Stimulated activated CD4-positive, alpha-beta T cell treated with anti-CD3 and anti-CD28 coated beads, Interleukin-4, amount 100 ng/mL, for 1 hour (primary cell): ENCODE results near the gene NUDT4B.
"Not testable (repeated sequence)": the region's sequence is repeated elsewhere in the genome, so short reads cannot be mapped to it uniquely, and the experiment has no call there.

Experiments used
- DNase-seq: peaks from one replicate; pipeline ENCODE4 v3.0.0-alpha.2; 2020

NUDT4B gene

DNA sequence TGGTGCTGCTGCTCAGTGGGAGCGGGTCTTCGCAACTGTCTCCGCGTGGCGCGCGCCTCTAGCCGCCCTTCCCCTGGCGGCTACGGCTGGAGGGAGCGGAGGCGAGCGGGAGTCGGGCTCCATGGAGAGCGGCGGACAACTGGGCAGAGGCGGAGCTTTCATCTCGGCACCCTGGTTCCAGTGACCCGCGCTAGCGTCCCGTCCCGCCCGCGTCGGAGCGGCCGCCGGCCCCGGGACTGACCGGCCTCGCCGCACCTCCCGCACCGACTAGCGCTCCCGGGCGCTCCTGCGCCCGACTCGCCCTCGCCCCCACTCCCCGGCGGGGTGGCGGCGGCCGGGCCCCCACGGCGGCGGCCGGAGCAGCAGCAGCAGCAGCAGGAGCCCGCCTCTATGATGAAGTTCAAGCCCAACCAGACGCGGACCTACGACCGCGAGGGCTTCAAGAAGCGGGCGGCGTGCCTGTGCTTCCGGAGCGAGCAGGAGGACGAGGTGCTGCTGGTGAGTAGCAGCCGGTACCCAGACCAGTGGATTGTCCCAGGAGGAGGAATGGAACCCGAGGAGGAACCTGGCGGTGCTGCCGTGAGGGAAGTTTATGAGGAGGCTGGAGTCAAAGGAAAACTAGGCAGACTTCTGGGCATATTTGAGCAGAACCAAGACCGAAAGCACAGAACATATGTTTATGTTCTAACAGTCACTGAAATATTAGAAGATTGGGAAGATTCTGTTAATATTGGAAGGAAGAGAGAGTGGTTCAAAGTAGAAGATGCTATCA is at the start of gene NUDT4B:
NUDT4B (plus strand) TSS at position 212 of the 772 bp plus-strand sequence; CDS start at position 391, 179 bp downstream.
- not testable (repeated sequence) for DNase-seq

DNA sequence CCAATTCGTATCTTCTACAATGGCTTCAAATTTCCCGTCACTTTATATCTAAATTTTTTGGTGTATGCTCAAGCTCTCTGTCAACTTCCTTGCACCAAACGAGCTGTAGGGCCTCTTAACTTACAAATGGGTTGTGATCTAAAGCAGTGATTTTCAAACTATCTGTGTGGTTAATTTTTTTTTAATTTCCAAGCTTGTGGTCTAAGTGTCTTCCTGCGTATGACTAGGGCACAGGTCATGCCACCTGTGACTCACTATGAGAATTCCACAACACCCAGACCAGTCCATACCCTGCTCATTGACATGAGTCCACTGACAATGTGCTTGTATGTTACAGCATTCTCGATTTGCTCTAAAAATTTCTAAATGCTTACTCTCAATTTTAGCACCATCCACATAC is 49.2 kb upstream of the NUDT4B start:
- not testable (repeated sequence) for DNase-seq

DNA sequence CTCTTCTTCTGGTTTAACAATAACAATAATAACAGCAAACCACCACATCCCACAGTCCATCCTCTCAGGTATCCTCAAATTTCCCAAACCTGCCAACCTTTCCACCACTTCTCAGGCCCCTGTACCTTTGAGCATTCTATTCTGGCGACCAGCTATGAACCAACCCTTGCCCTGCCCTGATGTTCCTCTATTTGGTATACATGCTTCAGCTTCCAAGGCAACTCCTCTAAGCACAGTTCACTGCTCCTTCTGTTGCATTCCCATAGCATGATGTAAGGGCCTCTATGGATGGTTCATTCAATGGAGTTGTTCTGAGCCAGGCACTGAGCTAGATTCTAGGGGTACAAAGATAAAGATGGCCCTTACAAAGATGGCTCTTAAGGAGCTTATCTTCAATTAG is 46.3 kb upstream of the NUDT4B start:
- not testable (repeated sequence) for DNase-seq

DNA sequence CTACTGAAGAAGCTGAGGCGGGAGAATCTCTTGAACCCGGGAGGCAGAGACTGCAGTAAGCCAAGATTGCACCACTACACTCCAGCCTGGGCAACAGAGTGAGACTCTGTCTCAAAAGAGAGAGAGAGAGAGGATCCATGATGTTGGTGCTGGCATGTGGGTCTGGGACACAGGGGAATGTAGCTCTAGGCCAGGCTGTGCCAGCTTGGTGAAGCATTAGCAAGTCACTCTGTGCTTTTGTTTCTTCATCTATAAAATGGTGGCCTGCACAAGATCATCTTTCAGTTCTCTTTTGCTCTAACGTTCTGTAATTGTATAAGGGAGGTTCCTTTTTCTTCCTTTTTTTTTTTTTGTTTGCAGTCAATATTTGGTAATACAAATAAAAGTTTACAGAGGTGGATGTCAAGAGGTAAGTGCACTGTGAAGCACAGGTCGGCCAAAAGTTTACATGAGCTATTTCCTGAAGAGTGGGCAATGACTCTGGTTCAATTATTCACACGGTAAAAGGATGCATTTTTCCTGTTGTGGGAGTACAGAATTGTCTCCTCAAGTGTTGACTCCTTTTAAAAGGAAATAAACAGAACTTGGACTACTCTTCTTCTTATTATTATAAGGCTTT is 44.5 kb upstream of the NUDT4B start:
- not testable (repeated sequence) for DNase-seq

DNA sequence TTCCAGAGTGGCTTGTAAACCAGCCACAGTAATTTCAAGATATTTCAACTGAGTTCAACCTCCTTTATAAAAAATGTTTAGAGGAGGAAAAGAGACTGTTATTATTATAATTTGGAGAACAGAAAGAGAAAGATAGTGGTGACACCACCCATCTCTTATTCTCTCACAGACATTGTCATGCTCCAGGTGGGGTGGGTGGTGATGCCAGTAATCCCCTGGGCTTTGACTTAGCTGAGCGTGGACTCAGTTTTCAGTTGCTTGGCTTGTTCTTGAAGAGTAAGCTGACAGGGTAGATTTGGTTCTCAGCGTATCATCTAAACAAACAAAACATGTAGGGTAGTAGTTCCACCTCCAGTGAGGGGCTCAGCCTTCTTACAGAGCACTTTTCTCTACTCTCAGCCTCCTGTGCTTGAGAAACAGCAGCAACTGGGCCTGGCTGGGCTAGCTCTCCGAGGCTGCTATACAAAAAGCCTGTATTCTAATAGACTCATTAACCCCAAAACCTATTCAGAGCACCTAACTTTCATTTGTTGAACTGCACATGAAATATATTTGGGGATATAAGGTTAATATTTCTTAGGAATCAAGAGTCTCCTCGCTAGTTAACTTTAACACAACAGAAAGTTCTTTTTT is 43.1 kb upstream of the NUDT4B start:
- not testable (repeated sequence) for DNase-seq

DNA sequence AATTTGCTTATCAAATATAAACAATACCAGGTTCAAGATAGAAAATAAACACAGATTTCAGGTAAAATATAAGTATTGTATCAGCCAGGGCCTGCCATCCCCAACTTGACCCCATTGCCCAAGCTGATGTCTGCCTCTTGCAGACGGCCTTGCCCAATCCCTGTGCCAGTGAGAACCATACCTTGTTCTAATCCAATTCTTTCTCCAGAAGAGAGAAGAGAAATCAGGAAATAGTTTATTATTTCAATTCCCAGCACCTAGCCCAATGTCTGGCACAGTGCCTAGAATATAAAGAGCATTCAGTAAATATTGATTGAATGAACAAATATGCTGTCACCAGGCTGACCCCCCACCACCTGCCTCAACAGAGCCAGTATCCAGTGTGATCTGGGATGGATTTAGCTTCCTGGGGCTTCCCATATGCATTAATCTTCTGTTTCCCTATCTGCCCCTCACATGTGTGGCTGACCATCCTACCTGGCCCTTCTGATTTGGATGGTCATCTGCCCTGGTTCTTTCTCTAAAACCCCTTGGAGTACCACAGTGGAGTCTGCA is 39.7 kb upstream of the NUDT4B start:
- not testable (repeated sequence) for DNase-seq

DNA sequence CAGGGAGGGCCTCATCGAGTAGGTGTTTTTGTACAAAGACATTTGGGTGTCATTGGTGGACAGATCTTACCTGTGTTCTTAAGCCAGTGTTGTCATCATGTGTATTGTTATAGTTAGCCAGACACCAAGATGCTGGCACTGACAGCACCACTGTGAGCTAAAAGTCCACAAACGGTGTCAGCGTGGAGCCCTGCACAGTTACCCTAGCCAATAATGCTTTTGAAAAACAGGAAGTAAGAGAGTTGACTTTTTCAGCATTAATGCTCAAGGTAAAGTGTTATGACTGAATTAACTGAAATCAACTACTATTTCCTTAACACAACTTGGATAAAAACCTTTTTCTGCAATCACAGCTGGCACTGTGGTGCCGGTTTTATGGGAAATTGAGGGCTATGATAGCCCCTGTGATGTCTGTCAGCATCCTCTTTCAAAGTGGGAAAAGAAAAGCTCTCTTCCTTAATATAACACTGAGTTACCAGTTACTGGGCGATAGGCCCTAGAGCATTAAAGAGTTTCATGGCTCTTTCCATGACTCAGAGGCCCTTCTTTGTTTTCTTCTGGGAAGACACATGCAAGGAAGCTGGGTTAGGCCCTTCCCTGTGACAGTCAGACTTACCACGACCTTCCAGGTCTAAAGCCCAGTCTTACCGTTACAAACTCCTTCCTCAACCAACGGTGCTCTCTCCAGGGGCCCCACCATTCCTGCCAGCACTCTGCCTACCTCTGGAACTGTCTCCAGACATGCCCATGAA is 37.6 kb upstream of the NUDT4B start:
- DNase-seq, result not testable (repeated sequence)

DNA sequence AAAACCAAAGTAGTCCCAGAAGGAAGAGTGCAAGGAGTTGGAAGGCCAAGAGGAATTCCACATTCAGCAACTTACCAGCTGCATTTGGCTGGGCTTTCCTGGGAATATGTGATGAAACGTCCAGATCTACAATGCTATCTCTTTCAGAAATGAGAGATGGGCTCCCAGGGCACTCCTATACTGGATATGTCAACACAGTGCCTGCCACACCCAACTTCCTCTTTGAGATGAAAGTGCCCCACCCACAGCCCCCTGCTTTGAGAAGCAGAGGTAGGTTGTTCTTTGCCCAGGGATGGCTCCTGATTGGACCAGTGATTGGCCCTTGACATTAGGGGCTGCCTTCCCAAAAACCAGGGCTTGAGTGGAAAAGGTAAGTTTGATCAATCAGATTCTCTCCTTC is 36.2 kb upstream of the NUDT4B start:
- DNase-seq, result not testable (repeated sequence)

DNA sequence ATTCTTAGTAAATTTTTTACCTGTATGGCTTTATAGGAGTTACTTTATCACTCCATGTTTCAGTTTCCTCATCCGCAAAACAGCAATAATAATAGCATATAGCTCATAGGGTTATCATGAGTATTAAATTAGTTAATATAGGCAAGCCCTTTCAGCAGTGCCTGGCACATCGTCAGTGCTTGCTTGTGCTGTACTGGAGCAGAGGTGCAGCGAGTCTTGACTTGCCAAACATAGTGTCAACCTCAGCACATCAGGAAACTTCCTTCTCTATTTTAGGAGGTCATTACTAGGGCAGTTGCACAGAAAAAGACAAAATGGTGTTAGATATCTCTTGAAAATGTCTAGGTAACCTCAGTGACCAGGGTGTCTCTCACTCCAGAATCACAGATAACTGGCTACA is 33.1 kb upstream of the NUDT4B start:
- not testable (repeated sequence) for DNase-seq

DNA sequence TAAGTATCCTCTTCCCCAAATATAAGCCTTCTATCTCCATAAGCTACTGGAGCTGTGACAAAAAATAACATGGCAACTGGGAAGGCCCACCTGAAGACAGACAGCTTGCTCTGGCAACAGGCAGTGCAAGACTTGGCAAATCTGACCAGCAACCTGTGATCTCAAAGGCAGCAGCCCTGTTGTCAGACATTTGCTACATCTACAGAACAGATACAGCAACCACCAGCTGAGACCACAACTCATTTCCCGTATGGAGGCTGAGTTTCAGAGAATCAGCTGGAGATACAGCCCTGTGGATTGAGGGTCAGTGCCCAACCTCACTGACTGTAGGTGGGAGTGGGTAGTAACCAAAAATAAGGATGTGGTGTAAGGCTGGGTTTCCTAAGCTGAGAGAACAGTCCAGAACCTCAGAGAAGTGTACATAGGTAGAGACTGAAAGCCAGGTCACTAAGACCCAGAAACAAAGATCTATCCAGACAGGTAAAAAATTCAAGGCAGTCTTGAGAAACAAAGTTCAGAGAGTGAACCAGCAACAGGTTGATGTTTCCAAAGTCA is 31.5 kb upstream of the NUDT4B start:
- not testable (repeated sequence) for DNase-seq

DNA sequence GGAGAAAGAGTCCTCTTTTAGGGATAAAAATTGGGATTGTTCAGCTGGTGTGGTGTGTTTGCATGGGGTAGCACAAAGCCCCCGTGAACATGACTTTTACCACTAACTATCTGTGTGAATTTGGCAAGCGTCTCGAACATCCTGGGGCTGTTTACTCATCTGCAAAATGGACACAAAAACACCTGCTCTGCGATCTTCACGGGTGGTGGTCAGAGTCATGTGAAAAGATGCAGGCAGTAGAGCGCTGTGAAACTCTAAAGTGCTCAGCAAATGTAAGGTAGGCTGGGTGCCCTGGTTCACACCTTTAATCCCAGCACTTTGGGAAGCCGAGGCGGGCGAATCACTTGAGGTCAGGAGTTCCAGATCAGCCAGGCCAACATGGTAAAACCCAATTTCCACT is 27.7 kb upstream of the NUDT4B start:
- DNase-seq, result not testable (repeated sequence)

DNA sequence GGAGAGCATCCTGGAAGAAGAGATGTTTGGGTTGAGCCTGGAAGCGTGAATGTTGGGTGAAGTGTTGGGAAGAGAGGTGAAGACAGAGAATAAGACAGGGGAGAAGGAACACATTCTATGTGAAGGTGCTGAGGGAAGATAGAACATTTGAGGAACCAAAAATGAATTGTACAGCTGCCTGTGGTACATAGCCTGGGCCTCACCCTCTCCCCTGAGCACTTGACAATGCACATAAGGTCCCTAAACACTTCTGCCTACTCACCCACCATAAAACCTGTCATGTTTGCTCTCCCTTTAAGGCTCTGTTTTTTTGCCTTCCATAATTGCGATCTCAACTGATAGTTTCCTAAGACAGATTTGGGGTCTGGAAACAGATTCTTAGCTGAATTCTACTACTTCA is 25.8 kb upstream of the NUDT4B start:
- not testable (repeated sequence) for DNase-seq

DNA sequence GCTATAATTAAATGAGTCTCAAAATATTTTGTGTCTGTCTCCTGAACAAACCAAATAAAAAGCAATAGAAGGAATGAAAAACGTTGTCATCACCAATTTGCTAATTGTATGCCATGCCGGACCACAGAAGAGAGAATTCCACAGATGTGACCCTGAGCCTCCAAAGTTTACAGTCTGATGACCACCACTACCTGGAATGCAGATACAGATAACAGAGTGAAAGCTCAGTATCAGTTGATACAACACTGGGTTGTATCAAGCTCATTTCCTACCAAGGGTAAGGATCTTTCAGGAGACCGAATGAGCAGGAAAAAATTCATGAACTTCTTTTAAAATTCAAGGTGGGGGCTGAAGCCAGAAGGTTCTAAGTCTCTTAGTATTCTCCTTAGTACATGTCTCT is 25.1 kb upstream of the NUDT4B start:
- not testable (repeated sequence) for DNase-seq

DNA sequence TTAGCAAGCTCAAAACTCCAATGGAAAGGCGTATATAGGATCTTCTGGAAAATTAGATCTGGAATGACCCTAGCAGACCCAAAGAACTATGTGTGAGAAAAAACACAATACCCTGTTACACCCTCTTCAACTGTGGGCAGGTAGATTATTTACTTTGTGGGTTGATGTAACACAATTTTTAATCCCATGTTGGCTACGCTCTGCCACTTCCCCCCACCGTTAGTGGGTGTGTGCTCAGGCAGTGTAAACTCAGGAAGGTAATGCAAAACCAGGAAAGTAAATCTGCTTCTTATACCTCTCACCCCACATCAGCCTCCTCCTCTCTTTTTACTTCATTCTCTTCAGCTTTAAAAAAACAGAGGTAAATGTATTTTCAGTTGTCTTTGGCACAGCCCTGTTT is 23.7 kb upstream of the NUDT4B start:
- DNase-seq, result not testable (repeated sequence)

DNA sequence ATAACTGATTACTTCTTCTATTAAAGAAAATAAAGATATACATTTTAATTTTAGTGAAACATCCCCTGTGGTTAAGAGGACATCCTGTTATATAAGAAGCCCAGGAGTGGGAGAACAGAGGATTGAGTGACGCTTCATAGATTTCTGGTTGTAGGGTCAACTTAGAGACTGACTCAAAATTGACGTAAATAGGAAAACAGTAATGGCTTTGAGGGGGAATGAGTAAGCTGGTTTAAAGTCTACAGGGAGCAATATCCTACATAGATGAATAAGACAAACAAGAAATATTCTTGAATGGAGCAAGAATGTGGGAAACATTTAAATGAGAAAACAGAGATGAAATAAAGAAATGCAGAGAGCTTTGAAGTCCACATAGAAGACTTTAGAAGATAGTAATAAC is 20.7 kb upstream of the NUDT4B start:
- not testable (repeated sequence) for DNase-seq

DNA sequence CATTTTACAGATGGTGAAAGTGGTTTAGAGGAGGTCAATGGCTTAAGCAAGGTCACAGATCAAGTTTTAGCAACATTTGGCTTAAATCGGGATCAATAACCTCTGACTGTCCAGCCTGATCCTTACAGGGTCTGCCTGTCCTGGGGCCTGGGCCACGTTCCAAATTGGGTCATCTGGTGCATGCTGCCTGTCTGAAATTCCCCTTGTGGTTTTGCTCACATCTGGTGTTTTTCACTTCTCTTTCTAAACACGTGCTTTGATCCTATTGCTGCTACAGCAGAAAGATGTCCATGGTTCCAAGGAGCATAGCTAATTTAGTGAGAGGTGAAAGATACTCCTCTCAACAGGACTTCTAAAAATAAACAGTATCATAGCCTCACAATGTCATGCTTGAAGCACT is 19.4 kb upstream of the NUDT4B start:
- not testable (repeated sequence) for DNase-seq

DNA sequence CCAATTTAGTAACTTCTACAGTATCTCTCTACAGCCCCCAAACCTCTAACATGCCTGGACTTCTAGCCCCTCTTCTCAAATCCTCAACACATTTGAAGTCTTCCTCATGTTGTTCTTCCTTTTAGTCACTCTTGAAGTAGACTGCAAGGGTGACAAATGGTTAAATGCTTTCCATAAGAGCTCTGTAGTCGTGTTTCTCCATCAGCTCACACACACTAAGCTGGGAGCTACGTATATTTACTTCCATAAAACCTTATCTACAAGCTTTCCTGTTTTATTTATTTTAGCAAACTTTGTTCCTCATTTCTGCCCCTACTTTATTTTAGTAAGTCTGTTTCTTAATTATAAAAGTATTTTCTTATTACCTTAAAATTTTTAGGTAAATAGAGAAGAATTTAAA is 19.0 kb upstream of the NUDT4B start:
- DNase-seq, result not testable (repeated sequence)

DNA sequence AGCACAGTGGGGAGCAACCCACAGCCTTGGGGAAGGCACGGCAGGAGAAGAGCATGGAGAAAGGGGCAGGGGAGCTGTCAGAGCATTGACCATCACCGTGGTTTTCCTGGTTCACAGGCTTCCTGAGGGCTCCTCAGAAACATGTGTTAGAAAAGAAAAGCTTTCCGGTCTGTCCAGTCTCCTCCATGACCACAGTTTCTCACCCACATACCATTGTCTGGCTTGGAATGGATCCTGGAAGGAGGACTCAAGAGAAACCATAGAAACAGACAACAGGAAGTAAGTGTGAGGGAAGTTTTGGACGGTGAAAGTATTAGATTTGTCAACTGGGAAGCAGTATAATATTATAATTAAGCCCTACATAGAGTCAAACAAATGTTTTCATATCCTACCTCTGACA is 16.3 kb upstream of the NUDT4B start:
- DNase-seq, result not testable (repeated sequence)

DNA sequence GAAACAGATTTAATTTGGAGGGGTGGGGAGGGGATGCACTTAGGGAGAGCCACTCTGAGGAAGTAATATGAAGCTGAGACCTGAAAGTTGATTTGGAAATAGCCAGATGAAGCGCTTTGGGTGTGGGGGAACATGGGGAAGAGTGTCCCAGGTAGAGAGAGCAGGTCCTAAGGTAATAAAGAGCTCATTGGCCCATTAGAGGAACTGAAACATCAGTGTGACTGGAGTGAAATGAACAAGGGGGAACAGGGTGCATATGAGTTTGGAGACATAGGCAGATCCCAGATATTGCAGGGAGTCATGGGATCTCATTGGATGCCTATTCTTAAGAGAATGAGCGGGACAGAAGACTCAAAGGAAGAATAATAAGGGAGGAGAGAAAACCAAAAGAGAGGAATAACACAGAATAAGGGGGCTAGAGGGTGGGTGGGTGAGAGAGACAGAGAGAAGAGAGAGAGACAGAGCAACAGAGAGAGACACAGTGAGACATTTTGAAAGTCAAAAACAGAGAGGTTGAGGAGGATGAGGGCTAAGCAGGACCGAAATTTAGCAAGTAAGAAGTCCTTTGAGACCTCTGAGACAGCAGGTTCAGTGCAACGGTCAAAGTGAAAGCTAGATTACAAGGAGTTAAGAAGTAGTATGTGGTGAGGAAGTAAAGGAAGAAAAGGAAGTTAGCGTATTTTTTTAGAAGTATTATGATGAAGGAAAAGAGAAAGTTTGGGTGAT is 14.8 kb upstream of the NUDT4B start:
- not testable (repeated sequence) for DNase-seq

DNA sequence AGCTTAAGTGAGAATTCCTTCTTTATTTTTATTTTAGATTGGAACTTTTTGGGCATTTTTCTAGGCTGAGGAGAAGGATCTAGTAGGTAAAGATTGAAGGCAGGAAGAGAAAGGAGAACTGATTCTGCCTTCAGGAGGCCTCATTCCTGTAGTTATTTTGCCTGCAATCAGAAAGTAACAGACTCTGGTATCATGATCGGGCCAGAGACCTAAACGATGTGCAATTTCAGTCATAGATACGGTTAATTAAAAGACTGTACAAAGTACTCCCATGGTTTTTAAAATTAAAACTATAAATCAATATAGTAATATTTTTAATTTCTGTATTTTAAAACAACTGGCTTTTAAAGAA is 14.3 kb upstream of the NUDT4B start:
- DNase-seq, result not testable (repeated sequence)

DNA sequence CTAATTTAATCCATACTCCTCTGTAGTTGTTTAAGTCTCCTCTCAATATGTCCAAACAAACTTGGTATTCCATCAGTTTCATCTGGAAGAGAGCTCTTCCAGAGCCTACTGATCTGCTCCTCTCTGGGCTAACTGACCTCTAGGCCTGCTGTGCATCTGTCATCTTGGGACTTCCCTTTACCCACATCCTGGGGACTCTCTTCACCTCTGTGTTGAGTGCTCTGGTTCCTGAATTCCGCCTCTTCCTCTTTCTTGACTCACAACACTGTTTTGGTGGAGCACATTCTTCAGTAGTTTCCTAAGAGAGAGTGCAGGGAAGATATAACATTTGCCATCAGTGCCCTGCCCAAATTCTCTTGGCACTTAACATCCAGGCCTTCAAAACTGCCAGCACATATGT is 13.0 kb upstream of the NUDT4B start:
- DNase-seq, result not testable (repeated sequence)

DNA sequence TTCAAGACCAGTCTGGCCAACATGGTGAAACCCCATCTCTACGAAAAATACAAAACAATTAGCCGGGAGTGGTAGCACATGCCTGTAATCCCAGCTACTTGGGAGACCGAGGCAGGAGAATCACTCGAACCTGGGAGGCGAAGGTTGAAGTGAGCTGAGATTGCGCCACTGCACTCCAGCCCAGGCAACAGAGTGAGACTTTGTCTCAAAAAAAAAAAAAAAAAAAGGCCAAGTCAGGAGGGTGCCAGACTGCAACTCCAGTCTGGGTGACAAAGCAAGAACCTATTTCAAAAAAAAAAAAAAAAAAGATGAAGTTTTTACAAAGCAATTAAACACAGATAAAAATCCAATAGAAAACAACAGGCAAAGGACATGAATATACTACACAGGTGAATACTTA is 9.9 kb upstream of the NUDT4B start:
- DNase-seq, result not testable (repeated sequence)
